ENCODE results near the gene RPS6KC1.

- no peak for TF ChIP-seq CTCF (IDR thresholded peaks at IDR 0.05; ENCODE audit: low read depth, low read length, poor library complexity, severe bottlenecking)
- no peak for TF ChIP-seq EZH2phosphoT487 (IDR thresholded peaks at IDR 0.05; ENCODE audit: borderline replicate concordance, low read length)
These were observed 249.4 kb downstream of the RPS6KC1 start for GRCh38 chr1:213300433-213300832.

Measured in DOHH2 (cell line).